Skeletal muscle satellite cell (primary cell): ENCODE measurements around the gene RRAS2.
"Not testable (repeated sequence)": the region's sequence is repeated elsewhere in the genome, so short reads cannot be mapped to it uniquely, and the experiment has no call there.

ENCODE experiments used
- H3K27me3 ChIP-seq: 2 replicates; pipeline ENCODE4 v1.7.0; 2013; ENCODE audit warnings: low read length; ENCODE audit not compliant: control insufficient read depth, insufficient read depth
- H3K36me3 ChIP-seq: 2 replicates; pipeline ENCODE4 v1.7.0; 2013; ENCODE audit warnings: mild to moderate bottlenecking, control low read depth, low read length; ENCODE audit not compliant: insufficient read depth
- H3K4me1 ChIP-seq: 2 replicates; pipeline ENCODE4 v1.7.0; 2013; ENCODE audit warnings: low read length; ENCODE audit not compliant: control insufficient read depth, insufficient read depth
- H3K4me2 ChIP-seq: 2 replicates; pipeline ENCODE4 v1.7.0; 2013; ENCODE audit warnings: mild to moderate bottlenecking, low read length
- H3K4me3 ChIP-seq: 2 replicates; pipeline ENCODE4 v1.7.0; 2013; ENCODE audit warnings: low read length
- H3K9ac ChIP-seq: 2 replicates; pipeline ENCODE4 v1.7.0; 2013; ENCODE audit warnings: mild to moderate bottlenecking, low read depth, low read length, moderate library complexity
- H3K9me3 ChIP-seq: replicated peaks from 2 replicates; pipeline ENCODE4 v1.7.0; 2013; ENCODE audit warnings: mild to moderate bottlenecking, control low read depth, low read length

The RRAS2 gene

DNA sequence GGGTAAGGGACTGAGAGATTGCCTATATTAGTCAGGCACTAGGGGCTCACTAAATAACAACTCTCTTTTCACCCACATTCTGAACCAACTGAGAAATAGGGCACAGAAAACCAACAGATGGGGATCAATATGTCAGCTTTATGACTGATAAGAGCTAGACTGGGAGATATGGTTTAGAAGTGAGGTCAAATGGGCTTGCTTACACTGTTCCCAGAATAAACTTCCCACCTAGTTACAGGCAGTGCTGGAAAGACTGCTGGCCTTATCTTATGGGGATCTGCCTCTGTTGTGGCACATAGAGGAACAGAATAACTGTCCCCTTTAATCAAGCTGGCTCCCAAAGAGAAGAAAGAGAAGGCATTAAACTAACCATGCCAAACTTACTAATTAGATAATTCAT is 10.6 kb upstream of the RRAS2 start:
- Histone ChIP-seq H3K9ac (no peak overlapping the region), H3K36me3 (no peaks in the 10 kb centered on the region), H3K4me2 (no peak overlapping the region), H3K4me3 (no peak overlapping the region), H3K9me3 (no peaks in the 10 kb centered on the region), H3K27me3 (no peaks in the 10 kb centered on the region), H3K4me1 (peaks cover 17% of the 10 kb centered on the region)

DNA sequence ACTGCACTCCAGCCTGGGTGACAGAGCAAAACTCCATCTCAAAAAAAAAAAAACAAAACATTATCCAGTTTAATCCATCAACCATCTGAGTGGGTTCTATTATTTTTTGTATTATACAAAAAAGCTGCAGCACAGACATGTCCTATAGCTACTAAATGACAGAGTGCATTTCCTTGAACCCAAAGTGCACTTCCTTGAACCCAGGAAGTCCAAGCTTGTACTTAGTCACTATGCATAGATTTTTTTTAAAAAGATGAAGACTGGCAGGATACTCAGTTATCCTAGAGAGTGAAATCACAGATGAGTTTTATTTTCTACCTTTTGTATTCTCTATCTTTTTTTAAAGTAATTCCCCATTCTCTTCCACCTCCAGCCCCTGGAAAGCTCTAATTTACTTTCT is 8.0 kb upstream of the RRAS2 start:
- Histone ChIP-seq H3K27me3 (no peaks in the 10 kb centered on the region), H3K9ac (no peak overlapping the region), H3K4me2 (no peak overlapping the region), H3K36me3 (no peaks in the 10 kb centered on the region), H3K4me3 (no peak overlapping the region), H3K4me1 (peaks cover 3% of the 10 kb centered on the region), H3K9me3 (no peaks in the 10 kb centered on the region)

DNA sequence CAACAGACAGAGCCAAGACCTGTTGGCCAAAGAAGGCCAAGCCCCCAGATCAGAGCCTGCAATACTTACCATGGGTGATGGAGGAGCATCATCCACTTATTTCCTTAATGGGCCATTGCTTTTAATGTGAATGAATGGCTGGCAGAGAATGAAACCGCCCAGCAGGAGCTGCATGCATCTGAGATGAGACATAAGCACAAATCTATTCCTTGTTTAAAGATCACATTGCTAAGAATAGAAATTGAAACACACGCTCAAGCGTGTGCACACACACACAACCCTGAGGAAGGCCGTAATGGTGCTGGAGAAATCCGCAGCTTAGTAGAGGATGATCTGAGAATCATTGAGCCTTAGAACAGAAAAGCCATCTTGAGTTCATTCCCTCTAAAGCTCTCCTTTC is 5.3 kb upstream of the RRAS2 start:
- Histone ChIP-seq H3K4me1 (peaks cover 10% of the 10 kb centered on the region), H3K27me3 (no peaks in the 10 kb centered on the region), H3K4me3 (no peak overlapping the region), H3K36me3 (no peaks in the 10 kb centered on the region), H3K4me2 (no peak overlapping the region), H3K9ac (no peak overlapping the region), H3K9me3 (no peaks in the 10 kb centered on the region)

DNA sequence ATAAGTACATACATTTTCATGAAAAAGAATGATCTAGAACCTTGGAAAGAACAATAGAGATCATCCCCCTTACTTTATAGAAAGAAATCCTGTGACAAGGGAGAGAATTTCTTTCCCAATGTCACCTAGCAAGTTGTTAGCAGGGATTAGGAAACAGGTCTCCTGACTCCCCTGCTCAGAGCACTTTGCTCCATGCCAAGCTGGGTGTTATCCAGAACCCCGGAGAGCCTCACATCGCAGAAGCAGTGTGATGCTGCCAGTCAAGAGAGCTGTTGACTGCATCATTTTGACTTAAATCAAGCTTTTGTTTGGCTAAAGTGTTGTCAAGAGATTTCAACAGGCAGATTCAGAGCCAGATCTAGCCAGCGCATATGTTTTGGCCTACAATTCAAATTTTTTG is 3.6 kb upstream of the RRAS2 start:
- Histone ChIP-seq H3K4me1 (peaks cover 12% of the 10 kb centered on the region), H3K27me3 (no peaks in the 10 kb centered on the region), H3K36me3 (no peaks in the 10 kb centered on the region), H3K4me3 (no peak overlapping the region), H3K9ac (no peak overlapping the region), H3K4me2 (no peak overlapping the region), H3K9me3 (no peaks in the 10 kb centered on the region)

DNA sequence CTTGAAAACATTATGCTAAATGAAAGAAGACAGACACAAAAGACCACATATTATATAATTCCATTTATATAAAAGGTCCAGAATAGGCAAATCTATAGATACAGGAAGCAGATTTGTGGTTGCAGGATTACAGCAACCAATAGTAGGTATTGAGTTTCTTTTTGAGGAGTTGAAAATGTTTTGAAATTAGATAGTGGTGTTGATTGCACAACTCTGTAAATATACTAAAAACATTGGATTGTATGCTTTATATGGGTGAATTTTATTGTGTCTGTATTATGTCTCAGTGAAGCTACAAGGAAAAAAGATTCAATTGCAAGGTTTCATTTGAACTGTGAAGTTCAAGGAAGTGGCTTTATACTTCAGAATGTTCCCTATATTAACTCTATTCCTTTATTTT is 3.0 kb upstream of the RRAS2 start:
- H3K9ac ChIP-seq, result no peak overlapping the region
- H3K9me3 ChIP-seq, result no peaks in the 10 kb centered on the region
- no peaks in the 10 kb centered on the region for H3K36me3 ChIP-seq
- H3K27me3 ChIP-seq, result no peaks in the 10 kb centered on the region
- peaks cover 17% of the 10 kb centered on the region for H3K4me1 ChIP-seq
- H3K4me3 ChIP-seq, result no peak overlapping the region
- H3K4me2 ChIP-seq, result no peak overlapping the region

DNA sequence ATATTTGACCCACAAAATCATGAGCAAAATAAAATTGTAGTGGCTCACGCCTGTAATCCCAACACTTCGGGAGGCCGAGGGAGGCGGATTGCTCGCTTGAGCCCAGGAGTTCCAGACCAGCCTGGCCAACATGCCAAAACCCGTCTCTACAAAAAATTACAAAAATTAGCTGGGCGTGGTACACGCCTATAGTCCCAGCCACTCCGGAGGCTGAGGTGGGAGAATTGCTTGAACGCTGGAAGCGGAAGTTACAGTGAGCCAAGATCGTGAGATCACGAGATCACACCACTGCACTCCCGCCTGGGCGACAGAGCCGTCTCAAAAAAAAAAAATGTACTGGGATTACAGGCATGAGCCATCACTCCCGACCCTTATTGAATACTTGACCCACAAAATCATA is 2.0 kb upstream of the RRAS2 start:
- H3K9me3 ChIP-seq, result no peaks in the 10 kb centered on the region

DNA sequence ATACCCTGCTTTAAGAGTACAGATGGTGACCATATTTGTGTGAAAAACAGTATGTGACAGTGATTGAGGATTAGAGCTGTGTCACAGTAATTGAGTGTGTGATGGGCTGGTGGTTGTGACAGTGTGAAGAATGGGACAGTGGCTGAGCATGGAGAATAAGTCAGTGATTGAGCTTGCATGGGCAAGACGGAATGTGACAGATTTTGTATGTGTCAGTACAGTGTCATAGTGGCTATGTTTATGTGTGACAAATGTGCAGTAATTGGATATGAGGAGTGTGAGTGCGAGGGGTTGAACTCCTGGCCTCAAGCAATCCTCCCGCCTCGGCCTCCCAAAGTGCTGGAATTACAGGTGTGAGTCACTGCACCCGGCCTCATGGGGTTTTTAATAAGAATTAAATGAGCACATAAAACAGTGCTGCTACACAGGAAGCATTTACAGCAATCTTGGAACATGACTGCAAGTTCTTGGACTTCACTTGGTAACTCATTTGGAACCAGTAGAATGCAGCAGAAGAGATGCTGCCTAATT is 583 bp upstream of the RRAS2 start:
- Histone ChIP-seq H3K4me2 (peak overlapping the region; percentile 97), H3K36me3 (peaks cover 7% of the 10 kb centered on the region), H3K27me3 (no peaks in the 10 kb centered on the region), H3K9me3 (no peaks in the 10 kb centered on the region), H3K4me3 (peak overlapping the region; percentile 93), H3K9ac (peak overlapping the region; percentile 96), H3K4me1 (peaks cover 31% of the 10 kb centered on the region)

More for the DNA sequence above, 2.0 kb upstream of the RRAS2 start:
- H3K4me2 ChIP-seq, result no peak overlapping the region
- peaks cover 6% of the 10 kb centered on the region for H3K36me3 ChIP-seq
- peaks cover 25% of the 10 kb centered on the region for H3K4me1 ChIP-seq
- no peak overlapping the region for H3K4me3 ChIP-seq
- no peaks in the 10 kb centered on the region for H3K27me3 ChIP-seq
- no peak overlapping the region for H3K9ac ChIP-seq

DNA sequence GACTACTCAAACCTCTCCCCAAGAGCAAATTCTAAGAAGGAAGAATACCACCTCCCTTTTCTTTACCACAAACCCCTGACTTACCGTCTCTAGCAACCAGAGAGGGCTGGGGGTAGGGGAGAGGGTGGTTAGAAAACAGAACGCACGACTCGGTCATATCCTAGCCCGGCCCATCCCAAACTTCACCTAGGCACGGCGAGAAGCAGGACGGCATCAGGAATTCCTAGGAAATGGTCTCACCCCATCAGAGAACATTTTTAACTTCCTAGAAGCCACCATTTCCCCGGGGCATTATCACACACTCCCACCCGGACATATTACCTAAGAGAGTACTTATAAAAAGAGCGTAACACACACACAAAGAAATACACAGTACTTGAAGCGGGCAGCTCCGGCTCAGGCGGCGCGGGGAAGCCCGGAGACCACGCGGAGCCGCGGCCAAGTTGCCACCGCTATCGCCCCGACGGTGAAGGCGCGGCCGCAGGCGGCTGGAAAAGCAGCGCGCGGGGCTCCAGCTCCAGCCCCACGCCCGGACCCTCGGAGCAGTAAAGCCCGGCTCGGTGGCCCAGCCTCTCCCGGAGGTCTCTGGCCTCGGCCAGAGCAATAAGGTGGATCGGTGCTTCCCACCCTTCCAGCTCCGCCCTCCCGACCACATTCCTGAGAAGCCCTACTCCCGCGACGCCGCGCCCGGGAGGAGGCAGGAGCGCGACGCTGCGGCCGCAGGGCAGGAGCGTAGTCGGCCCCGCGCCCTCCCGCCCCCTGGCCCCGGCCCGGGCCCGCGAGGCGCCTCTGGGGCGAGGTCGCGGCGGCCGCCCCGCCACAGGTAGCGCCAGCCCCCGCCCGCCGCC is 878 bp downstream of the RRAS2 start:
- Histone ChIP-seq H3K9ac (peak overlapping the region; percentile 96), H3K4me3 (peak overlapping the region; percentile 93), H3K36me3 (peaks cover 7% of the 10 kb centered on the region), H3K4me1 (peaks cover 31% of the 10 kb centered on the region), H3K9me3 (no peaks in the 10 kb centered on the region), H3K27me3 (no peaks in the 10 kb centered on the region), H3K4me2 (peak overlapping the region; percentile 97)

DNA sequence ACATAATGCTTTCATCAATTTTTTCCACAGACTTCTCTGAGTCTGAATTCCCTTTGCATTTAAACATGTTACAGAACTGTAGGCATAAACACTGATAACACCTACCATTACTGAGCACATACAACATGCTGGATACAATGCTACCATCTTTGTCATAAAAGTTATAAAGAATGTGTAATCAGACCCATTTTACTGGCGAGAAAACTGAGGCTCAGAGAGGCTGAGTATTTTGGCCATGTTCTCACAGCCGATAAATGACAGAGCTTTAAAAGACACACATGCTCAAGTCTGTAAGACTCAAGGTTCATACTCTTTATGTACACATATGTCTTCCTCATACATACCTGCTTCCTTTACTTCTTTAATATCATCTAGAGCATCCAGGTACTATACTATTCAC is 2.6 kb downstream of the RRAS2 start:
- peak overlapping the region; percentile 97 for H3K4me2 ChIP-seq
- no peaks in the 10 kb centered on the region for H3K27me3 ChIP-seq
- no peak overlapping the region for H3K9ac ChIP-seq
- H3K36me3 ChIP-seq, result peaks cover 7% of the 10 kb centered on the region
- no peaks in the 10 kb centered on the region for H3K9me3 ChIP-seq
- peak overlapping the region; percentile 56 for H3K4me3 ChIP-seq
- H3K4me1 ChIP-seq, result peaks cover 28% of the 10 kb centered on the region

DNA sequence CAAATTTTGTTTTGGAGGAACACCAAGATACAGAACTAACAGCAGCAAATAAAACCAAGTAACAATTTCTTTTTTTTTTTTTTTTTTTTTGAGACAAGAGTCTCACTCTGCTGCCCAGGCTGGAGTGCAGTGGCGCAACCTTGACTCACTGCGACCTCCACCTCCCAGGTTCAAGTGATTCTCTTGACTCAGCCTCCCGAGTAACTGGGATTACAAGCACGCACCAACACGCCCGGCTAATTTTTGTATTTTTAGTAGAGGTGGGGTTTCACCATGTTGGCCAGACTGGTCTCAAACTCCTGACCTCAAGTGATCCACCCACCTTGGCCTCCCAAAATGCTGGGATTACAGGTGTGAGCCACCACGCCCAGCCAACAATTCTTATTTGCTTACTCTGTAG is 4.4 kb downstream of the RRAS2 start:
- not testable (repeated sequence) for H3K4me2 ChIP-seq, H3K9me3 ChIP-seq

DNA sequence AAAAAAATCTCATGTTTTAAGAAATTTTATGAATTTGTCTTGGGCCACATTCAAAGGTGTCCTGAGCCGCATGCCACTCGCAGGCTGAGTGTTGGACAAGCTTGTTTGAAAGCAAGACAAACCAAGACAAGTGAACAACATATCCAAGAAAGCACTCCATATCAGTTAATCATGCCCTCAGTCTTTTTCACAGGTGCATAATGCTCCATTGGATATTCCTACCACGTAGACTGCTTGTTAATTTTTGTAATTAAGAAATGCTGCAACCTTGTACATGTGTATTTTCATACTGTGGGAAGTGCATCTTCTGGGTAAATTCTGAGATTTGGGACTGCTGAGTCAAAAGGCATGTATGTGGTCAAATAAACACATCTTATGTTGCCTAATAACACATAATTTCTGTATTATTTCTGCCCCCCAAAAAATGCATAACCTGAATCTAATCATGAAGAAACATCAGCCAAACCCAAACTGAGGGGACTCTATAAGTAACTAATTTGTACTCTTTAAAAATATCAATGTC is 8.2 kb downstream of the RRAS2 start:
- Histone ChIP-seq H3K9me3 (no peaks in the 10 kb centered on the region), H3K4me2 (no peak overlapping the region), H3K9ac (no peak overlapping the region), H3K4me3 (no peak overlapping the region), H3K36me3 (no peaks in the 10 kb centered on the region), H3K4me1 (peaks cover 10% of the 10 kb centered on the region), H3K27me3 (no peaks in the 10 kb centered on the region)

More for the DNA sequence above, 4.4 kb downstream of the RRAS2 start:
- H3K4me1 ChIP-seq, result peaks cover 25% of the 10 kb centered on the region
- not testable (repeated sequence) for H3K27me3 ChIP-seq, H3K9ac ChIP-seq, H3K4me3 ChIP-seq, H3K36me3 ChIP-seq

DNA sequence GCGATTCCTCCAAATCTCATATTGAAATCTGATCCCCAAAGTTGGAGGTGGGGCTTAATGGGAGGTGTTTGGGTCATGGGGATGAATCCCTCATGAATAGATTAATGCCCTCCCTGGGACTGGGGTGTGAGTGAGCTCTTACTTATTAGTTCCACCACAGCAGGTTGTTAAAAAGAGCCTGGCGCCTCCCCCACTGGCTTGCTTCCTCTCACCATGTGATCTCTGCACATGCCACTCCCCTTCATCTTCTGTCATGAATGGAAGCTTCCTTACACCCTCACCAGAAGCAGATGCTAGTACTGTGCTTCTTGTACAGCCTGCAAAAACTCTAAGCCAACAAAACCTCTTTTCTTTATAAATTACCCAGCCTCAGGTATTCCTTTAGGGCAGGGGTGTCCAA is 8.8 kb downstream of the RRAS2 start:
- H3K36me3 ChIP-seq, result no peaks in the 10 kb centered on the region
- H3K27me3 ChIP-seq, result no peaks in the 10 kb centered on the region
- peaks cover 13% of the 10 kb centered on the region for H3K4me1 ChIP-seq
- H3K4me3 ChIP-seq, result no peak overlapping the region
- no peak overlapping the region for H3K9ac ChIP-seq
- H3K4me2 ChIP-seq, result no peak overlapping the region
- H3K9me3 ChIP-seq, result no peaks in the 10 kb centered on the region
